GM12872 (cell line): ENCODE measurements around the gene EEFSEC.

Experiments
- CTCF ChIP-seq: IDR thresholded peaks from 3 replicates; pipeline ENCODE4 v1.5.1; 2011; ENCODE audit warnings: low read depth, mild to moderate bottlenecking, low read length, moderate library complexity; ENCODE audit not compliant: insufficient read depth

Gene EEFSEC

GRCh38 chr3:128338536-128339330 lies 185.5 kb downstream of the EEFSEC start:
- TF ChIP-seq CTCF, result no peak

DNA sequence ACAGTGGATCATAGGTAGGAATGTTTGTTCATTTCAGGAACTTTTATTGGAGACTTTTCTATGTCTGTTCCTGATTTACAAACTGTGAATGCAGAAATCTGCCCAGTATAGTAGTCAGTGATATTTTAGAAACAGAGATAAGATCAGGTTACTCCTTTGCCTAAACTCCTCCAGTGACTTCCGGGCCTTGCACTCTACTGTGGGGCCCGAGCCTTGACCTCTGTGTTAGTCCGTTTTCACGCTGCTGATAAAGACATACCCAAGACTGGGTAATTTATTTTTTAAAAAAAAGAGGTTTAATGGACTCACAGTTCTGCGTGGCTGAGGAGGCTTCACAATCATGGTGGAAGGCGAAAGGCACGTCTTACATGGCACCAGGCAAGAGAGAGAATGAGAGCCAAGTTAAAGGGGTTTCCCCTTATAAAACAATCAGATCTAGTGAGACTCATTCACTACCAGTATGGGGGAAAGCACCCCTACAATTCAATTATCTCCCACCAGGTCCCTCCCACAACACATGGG lies 186.3 kb downstream of the EEFSEC start:
- TF ChIP-seq CTCF, result no peak

- TF ChIP-seq CTCF, result no peak
Measured at GRCh38 chr3:128340198-128340903, 187.1 kb downstream of the EEFSEC start.

DNA sequence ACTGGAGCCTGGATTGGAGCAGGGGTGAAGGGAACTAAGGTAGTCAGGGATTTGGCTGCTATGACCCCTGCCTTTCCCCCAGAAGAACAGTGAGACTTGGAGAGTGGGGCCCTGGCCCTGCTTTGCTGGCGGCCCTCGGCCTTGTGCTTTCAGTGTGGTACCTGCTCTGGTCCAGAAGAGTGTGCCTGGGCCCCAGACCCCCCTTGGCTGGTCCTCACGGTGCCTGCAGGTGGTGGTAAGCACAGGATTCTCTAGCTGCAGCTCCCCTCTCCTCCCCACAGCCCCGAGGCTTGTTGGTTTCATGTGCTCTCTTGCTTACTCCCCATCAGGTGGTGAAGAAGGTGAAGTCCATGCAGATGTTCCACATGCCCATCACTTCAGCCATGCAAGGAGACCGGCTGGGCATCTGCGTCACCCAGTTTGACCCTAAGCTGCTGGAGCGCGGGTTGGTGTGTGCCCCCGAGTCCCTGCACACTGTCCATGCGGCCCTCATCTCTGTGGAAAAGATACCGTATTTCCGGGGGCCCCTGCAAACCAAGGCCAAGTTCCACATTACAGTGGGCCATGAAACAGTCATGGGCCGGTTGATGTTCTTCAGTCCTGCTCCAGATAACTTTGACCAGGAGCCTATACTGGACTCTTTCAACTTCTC lies 187.7 kb downstream of the EEFSEC start:
- TF ChIP-seq CTCF, result no peak

DNA sequence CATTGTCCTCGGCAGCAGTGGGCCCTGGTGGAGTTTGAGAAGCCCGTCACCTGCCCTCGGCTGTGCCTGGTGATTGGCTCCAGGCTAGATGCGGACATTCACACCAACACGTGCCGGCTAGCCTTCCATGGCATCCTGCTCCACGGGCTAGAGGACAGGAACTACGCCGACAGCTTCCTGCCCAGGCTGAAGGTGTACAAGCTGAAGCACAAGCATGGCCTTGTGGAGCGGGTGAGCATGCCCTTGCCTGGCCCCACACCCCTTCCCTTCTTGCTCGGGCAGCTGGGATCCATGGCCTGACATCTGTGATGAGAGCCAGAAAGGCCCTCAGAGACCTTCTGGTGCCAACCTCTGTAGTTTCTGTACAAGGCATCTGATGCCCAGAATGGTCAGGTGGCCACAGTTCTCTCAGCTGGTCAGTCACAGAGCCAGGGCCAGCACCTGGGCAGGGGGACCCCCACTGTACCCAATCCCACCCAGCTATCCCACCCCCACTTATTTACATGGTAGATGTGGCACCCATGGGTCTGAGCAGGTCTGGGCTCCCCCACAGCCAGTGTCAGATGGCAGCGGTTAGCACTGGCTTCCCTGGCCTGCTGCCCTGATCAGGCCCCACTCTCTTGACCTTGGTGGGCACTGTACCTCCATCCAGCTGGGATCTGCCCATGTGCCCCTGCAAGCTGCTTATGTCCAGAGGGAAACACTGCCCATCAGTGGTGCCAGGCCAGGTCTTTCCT lies 188.5 kb downstream of the EEFSEC start:
- TF ChIP-seq CTCF, result no peak

- no peak for TF ChIP-seq CTCF
Measured at GRCh38 chr3:128342701-128343180, 189.5 kb downstream of the EEFSEC start.
